HL-60 (cell line): ENCODE measurements around the gene OR9Q1.
A peak's percentile ranks its signal among the peaks of the same experiment; 100 is the strongest.

Experiments
- CTCF ChIP-seq: IDR thresholded peaks from one replicate; pipeline ENCODE4 v1.5.1; 2011; ENCODE audit warnings: low read length, control low read depth, inconsistent platforms; ENCODE audit not compliant: insufficient read depth
- GABPA ChIP-seq: IDR thresholded peaks from 2 replicates; pipeline ENCODE4 v1.6.1; 2012; ENCODE audit warnings: low read depth
- POLR2AphosphoS5 ChIP-seq: IDR thresholded peaks from 2 replicates; pipeline ENCODE4 v1.6.1; 2012; ENCODE audit warnings: low read depth
- REST ChIP-seq: IDR thresholded peaks from 2 replicates; pipeline ENCODE4 v1.6.1; 2012; ENCODE audit warnings: low read depth; ENCODE audit not compliant: insufficient replicate concordance
- SPI1 ChIP-seq: IDR thresholded peaks from 2 replicates; pipeline ENCODE4 v1.6.1; 2012; ENCODE audit warnings: low read depth, mild to moderate bottlenecking, borderline replicate concordance

- TF ChIP-seq CTCF, result no peak
- no peak for TF ChIP-seq POLR2AphosphoS5
- TF ChIP-seq REST, result no peak
- TF ChIP-seq GABPA, result no peak
- peak; percentile 22; the same call in 1 of the 2 replicates for TF ChIP-seq SPI1
Observed at GRCh38 chr11:58061813-58062212, 38.1 kb downstream of the OR9Q1 start.
